Measurements from ENCODE around the gene INKA2. TPM values are rescaled to one million over a fixed set of nuclear protein-coding genes. Genes with fewer than 3 reads are reported as not detected.

INKA2 gene
- total and polyA plus RNA-seq, 4 donors: 0.26 to 0.67 (median 0.52) TPM

DNA sequence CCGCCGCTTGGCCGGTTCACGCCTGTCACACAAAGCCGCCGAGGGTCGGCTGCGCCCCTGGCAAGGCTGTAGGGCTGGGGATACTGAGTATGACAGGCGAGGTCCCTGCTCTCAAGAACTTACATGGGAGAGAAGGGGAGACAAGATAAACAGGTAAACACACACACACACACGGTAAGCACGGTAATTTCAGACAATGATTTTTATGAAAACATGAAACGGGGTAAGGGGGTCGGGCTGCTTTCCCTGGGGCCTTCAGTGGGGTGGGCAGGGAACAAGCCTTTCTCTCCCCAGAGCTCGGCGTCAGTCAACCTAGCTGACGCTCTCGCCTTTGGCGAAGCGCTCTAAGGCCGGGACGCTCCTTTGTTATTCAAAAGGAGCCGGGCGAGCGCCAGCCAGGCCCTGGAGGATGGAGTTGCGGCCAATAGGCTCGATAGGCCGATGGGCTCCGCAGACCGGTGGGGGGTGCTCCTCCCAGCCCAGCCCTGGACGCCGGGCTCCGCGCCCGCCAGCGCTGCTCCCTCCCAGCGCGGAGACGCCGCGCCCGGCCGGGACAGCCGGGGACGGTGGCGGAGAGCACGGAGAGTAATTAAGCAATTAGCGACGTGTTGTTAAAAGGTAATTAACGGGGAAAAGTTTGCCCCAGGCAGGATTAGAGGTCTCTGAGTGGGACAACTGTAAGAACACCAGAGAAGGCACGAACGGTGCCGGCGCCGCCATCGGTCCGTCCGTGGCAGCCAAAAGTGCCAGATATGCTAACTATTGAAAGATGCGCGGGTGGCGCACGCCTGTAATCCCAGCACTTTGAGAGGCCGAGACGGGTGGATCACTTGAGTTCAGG, 950 bp upstream of the INKA2 start:
- H3K36me3 ChIP-seq (ENCODE audit: control insufficient read depth in 4 of 4, insufficient read depth in 3 of 4, low read depth in 1 of 4, low read length in 3 of 4): no peaks in the 10 kb centered on the region
- 2% methylated on average over 63 of the region's 63 CpGs for WGBS
- H3K9ac ChIP-seq (ENCODE audit: low read depth in 1 of 2, low read length in 2 of 2): peak overlapping the region; percentile 49 to 56
- TF ChIP-seq, protein P1, sequence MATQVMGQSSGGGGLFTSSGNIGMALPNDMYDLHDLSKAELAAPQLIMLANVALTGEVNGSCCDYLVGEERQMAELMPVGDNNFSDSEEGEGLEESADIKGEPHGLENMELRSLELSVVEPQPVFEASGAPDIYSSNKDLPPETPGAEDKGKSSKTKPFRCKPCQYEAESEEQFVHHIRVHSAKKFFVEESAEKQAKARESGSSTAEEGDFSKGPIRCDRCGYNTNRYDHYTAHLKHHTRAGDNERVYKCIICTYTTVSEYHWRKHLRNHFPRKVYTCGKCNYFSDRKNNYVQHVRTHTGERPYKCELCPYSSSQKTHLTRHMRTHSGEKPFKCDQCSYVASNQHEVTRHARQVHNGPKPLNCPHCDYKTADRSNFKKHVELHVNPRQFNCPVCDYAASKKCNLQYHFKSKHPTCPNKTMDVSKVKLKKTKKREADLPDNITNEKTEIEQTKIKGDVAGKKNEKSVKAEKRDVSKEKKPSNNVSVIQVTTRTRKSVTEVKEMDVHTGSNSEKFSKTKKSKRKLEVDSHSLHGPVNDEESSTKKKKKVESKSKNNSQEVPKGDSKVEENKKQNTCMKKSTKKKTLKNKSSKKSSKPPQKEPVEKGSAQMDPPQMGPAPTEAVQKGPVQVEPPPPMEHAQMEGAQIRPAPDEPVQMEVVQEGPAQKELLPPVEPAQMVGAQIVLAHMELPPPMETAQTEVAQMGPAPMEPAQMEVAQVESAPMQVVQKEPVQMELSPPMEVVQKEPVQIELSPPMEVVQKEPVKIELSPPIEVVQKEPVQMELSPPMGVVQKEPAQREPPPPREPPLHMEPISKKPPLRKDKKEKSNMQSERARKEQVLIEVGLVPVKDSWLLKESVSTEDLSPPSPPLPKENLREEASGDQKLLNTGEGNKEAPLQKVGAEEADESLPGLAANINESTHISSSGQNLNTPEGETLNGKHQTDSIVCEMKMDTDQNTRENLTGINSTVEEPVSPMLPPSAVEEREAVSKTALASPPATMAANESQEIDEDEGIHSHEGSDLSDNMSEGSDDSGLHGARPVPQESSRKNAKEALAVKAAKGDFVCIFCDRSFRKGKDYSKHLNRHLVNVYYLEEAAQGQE (IDR thresholded peaks at IDR 0.05): no peak
- no peak for TF ChIP-seq FOXA2 (IDR thresholded peaks at IDR 0.05)
- TF ChIP-seq, protein P2, sequence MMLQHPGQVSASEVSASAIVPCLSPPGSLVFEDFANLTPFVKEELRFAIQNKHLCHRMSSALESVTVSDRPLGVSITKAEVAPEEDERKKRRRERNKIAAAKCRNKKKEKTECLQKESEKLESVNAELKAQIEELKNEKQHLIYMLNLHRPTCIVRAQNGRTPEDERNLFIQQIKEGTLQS (IDR thresholded peaks at IDR 0.05): no peak
- TF ChIP-seq, protein P3, sequence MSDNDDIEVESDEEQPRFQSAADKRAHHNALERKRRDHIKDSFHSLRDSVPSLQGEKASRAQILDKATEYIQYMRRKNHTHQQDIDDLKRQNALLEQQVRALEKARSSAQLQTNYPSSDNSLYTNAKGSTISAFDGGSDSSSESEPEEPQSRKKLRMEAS (IDR thresholded peaks at IDR 0.05): no peak
- TF ChIP-seq, protein P4, sequence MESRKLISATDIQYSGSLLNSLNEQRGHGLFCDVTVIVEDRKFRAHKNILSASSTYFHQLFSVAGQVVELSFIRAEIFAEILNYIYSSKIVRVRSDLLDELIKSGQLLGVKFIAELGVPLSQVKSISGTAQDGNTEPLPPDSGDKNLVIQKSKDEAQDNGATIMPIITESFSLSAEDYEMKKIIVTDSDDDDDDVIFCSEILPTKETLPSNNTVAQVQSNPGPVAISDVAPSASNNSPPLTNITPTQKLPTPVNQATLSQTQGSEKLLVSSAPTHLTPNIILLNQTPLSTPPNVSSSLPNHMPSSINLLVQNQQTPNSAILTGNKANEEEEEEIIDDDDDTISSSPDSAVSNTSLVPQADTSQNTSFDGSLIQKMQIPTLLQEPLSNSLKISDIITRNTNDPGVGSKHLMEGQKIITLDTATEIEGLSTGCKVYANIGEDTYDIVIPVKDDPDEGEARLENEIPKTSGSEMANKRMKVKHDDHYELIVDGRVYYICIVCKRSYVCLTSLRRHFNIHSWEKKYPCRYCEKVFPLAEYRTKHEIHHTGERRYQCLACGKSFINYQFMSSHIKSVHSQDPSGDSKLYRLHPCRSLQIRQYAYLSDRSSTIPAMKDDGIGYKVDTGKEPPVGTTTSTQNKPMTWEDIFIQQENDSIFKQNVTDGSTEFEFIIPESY (IDR thresholded peaks at IDR 0.05): no peak
- H3K27me3 ChIP-seq (ENCODE audit: control insufficient read depth in 4 of 4, insufficient read depth in 4 of 4, low read length in 3 of 4): no peaks in the 10 kb centered on the region
- no peaks in the 10 kb centered on the region for H3K9me3 ChIP-seq (ENCODE audit: control insufficient read depth in 4 of 4, low read length in 3 of 4)
- peak overlapping the region; percentile 64 to 73 for H3K27ac ChIP-seq (ENCODE audit: low read depth in 1 of 2, low read length in 2 of 2)
- H3K4me3 ChIP-seq (ENCODE audit: low read depth in 1 of 3, low read length in 3 of 3): peak overlapping the region; percentile 60 to 80 (median 77)
- peak; percentile 53 for DNase-seq (ENCODE audit: low spot score)
- H3K4me1 ChIP-seq (ENCODE audit: control insufficient read depth in 4 of 4, insufficient read depth in 4 of 4, low read length in 3 of 4): peaks cover 7 to 30% (median 17%) of the 10 kb centered on the region in 4 donors

DNA sequence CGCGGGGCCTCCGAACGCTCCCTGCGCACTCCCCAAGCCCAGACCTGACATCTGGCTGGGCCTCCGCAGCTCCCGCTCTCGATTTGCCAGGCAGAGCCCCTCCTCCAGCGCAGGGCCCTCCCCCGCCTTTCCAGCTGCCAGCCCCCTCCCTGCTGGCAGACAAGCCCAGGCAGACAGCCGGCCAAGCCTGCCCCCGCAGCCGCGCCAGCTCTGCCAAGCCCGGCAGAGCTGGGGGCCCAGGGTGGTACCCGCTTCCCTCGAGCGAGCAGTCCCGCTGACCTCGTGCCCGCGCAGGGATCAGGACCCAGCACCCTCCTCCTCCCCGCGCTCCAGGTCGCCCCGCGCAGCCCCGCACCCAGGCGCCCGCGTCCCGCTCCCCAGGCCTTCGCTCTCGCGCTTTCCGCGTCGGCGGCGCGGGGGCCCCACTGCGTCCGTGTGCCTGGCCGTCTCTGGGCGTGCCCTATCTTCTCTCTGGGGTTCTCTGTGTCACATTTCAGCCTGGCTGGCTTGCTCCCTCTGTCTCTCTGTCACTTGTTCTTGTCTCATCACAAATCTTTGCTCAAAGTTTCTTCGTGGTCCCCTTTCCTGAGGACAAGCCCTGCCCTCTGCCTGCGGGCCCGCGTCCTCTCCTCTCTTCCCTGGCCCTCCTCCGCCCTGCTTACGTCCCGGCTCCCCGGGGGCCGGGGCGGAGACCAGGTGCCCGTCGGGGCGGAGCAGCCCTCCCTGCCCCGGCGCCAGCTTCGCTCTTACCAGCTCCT, 580 bp downstream of the INKA2 start:
- H3K27ac ChIP-seq (ENCODE audit: low read depth in 1 of 2, low read length in 2 of 2): peak overlapping the region; percentile 71 to 73
- H3K27me3 ChIP-seq (ENCODE audit: control insufficient read depth in 4 of 4, insufficient read depth in 4 of 4, low read length in 3 of 4): no peaks in the 10 kb centered on the region
- H3K4me3 ChIP-seq (ENCODE audit: low read depth in 1 of 3, low read length in 3 of 3): peak overlapping the region; percentile 60 to 77 (median 65)
- peak overlapping the region; percentile 52 to 62 for H3K9ac ChIP-seq (ENCODE audit: low read depth in 1 of 2, low read length in 2 of 2)
- no peak for TF ChIP-seq YY1 (IDR thresholded peaks at IDR 0.05)
- TF ChIP-seq, protein P4 (IDR thresholded peaks at IDR 0.05): no peak
- peaks cover 7 to 30% (median 17%) of the 10 kb centered on the region in 4 donors for H3K4me1 ChIP-seq (ENCODE audit: control insufficient read depth in 4 of 4, insufficient read depth in 4 of 4, low read length in 3 of 4)
- no peaks in the 10 kb centered on the region for H3K9me3 ChIP-seq (ENCODE audit: control insufficient read depth in 4 of 4, low read length in 3 of 4)
- H3K36me3 ChIP-seq (ENCODE audit: control insufficient read depth in 4 of 4, insufficient read depth in 3 of 4, low read depth in 1 of 4, low read length in 3 of 4): no peaks in the 10 kb centered on the region
- peak; percentile 50 for DNase-seq (ENCODE audit: low spot score)
- 3% methylated on average over 61 of the region's 61 CpGs for WGBS
